Central memory CD4-positive, alpha-beta T cell (primary cell): ENCODE results near the gene NRP2.

ENCODE experiments used
- DNase-seq: peaks from one replicate; pipeline ENCODE4 v3.0.0; 2022

Gene NRP2

GRCh38 chr2:205659922-205660321 is 22.4 kb upstream of the NRP2 start:
- DNase-seq = no peak

GRCh38 chr2:205660521-205661124 is 21.7 kb upstream of the NRP2 start:
- peak; percentile 8 for DNase-seq

- no peak for DNase-seq
These were observed 21.0 kb upstream of the NRP2 start for GRCh38 chr2:205661281-205661680.

GRCh38 chr2:205662206-205662965 is 19.9 kb upstream of the NRP2 start:
- DNase-seq = no peak

GRCh38 chr2:205665791-205666190 is 16.5 kb upstream of the NRP2 start:
- DNase-seq = no peak

GRCh38 chr2:205670292-205670691 is 12.0 kb upstream of the NRP2 start:
- no peak for DNase-seq

GRCh38 chr2:205673312-205673711 is 9.0 kb upstream of the NRP2 start:
- DNase-seq = no peak

- DNase-seq = no peak
These were observed 6.3 kb upstream of the NRP2 start for GRCh38 chr2:205675861-205676516.

- no peak for DNase-seq
These were observed 3.7 kb upstream of the NRP2 start for GRCh38 chr2:205678541-205679142.

GRCh38 chr2:205679410-205680009 is 2.8 kb upstream of the NRP2 start:
- DNase-seq = no peak

- DNase-seq = peak; percentile 21
These were observed 2.2 kb upstream of the NRP2 start for GRCh38 chr2:205680067-205680466.

- DNase-seq = no peak
These were observed 1.4 kb upstream of the NRP2 start for GRCh38 chr2:205680903-205681302.

- no peak for DNase-seq
These were observed 681 bp upstream of the NRP2 start for GRCh38 chr2:205681401-205682238.

- DNase-seq = no peak
These were observed 735 bp downstream of the NRP2 start for GRCh38 chr2:205682971-205683501.

GRCh38 chr2:205683502-205684367 is 1.4 kb downstream of the NRP2 start:
- no peak for DNase-seq

- DNase-seq = no peak
These were observed 2.6 kb downstream of the NRP2 start for GRCh38 chr2:205684871-205685313.

- no peak for DNase-seq
These were observed 3.2 kb downstream of the NRP2 start for GRCh38 chr2:205685314-205686055.

GRCh38 chr2:205686056-205686782 is 3.9 kb downstream of the NRP2 start:
- no peak for DNase-seq
